ENCODE measurements around the gene NAALADL2. TPM values are rescaled to one million over a fixed set of nuclear protein-coding genes. Genes with fewer than 3 reads are reported as not detected.

NAALADL2 gene
- total RNA-seq, 6 donors from 2014 or later = 4.4 to 12.6 (median 6.3) TPM

DNA sequence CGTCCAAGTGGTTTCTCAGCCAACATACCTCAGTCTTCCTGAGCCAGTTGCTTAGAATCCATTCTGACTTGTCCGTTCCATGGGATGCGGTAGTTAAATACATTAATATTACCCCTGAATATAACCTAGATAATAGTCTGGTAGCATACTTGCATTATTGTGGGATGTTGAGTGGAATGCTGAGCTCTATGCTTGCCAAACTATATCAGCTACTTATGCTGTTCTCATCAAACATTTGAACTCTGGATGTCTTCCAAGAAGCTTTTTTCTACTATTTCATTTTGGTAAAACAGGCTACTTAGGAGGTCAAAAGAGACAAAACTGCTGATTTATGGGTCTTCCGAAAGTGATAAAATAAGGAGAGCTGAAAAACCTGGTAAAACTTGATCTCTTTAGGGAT lies 429.5 kb downstream of the NAALADL2 start:
- no peaks in the 10 kb centered on the region for H3K9me3 ChIP-seq
- H3K27ac ChIP-seq = no peak overlapping the region
- H3K4me3 ChIP-seq = no peak overlapping the region
- no peaks in the 10 kb centered on the region for H3K36me3 ChIP-seq
- TF ChIP-seq POLR2AphosphoS5 (IDR thresholded peaks at IDR 0.05) (no peak), EP300 (IDR thresholded peaks at IDR 0.05) (no peak), POLR2A (IDR thresholded peaks at IDR 0.05) (no peak), CTCF (IDR thresholded peaks at IDR 0.05) (no peak)
- ATAC-seq (ENCODE audit: low FRiP score in 2 of 2) (no peak), DNase-seq (no peak)
- H3K27me3 ChIP-seq = no peaks in the 10 kb centered on the region
- 71 to 82% methylated on average over 4 of the region's 4 CpGs for WGBS, 2 donors
- no peaks in the 10 kb centered on the region for H3K4me1 ChIP-seq

GRCh38 chr3:175294793-175295192 lies 435.7 kb downstream of the NAALADL2 start:
- TF ChIP-seq EP300 (IDR thresholded peaks at IDR 0.05) = no peak
- TF ChIP-seq POLR2AphosphoS5 (IDR thresholded peaks at IDR 0.05) = no peak
- no peak for TF ChIP-seq CTCF (IDR thresholded peaks at IDR 0.05)
- no peak for TF ChIP-seq POLR2A (IDR thresholded peaks at IDR 0.05)
- no peak for ATAC-seq (ENCODE audit: low FRiP score in 2 of 2)
- no peaks in the 10 kb centered on the region for H3K36me3 ChIP-seq
- H3K27me3 ChIP-seq = no peaks in the 10 kb centered on the region
- H3K9me3 ChIP-seq = no peaks in the 10 kb centered on the region
- no peak overlapping the region for H3K27ac ChIP-seq
- no peak overlapping the region for H3K4me3 ChIP-seq
- DNase-seq = no peak
- WGBS, 2 donors = 70% methylated on average over 2 of the region's 2 CpGs
- no peaks in the 10 kb centered on the region for H3K4me1 ChIP-seq

- no peak overlapping the region for H3K27ac ChIP-seq
- H3K27me3 ChIP-seq = no peaks in the 10 kb centered on the region
- ATAC-seq (ENCODE audit: low FRiP score in 2 of 2) = no peak
- DNase-seq = no peak
- H3K4me1 ChIP-seq = no peaks in the 10 kb centered on the region
- H3K9me3 ChIP-seq = no peaks in the 10 kb centered on the region
- 51% methylated on average over 4 of the region's 4 CpGs for WGBS, 2 donors
- H3K36me3 ChIP-seq = no peaks in the 10 kb centered on the region
- TF ChIP-seq POLR2AphosphoS5 (IDR thresholded peaks at IDR 0.05) (no peak), EP300 (IDR thresholded peaks at IDR 0.05) (no peak), CTCF (IDR thresholded peaks at IDR 0.05) (no peak), POLR2A (IDR thresholded peaks at IDR 0.05) (no peak)
- H3K4me3 ChIP-seq = no peak overlapping the region
Observed at GRCh38 chr3:175295248-175296130, 436.4 kb downstream of the NAALADL2 start.

DNA sequence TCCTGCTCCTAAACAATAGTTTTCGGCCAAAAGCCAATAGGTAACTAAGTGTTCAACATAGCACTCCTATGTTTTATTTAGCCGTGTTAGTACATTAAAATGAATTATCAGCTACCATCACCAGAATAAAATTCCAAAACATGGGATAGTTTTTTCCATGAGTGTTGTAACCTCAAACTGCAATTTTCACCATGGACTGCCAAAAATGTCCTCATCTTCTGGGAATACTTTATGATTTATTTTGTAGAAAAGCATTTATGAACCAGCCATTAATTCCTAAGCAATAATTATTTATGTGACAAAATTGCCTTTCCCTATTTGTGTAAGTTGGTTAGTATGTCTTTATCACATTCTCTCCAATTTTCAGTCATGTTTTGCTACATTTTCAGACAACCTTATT lies 438.1 kb downstream of the NAALADL2 start:
- DNase-seq (no peak), ATAC-seq (ENCODE audit: low FRiP score in 2 of 2) (no peak)
- H3K4me3 ChIP-seq = no peak overlapping the region
- no peaks in the 10 kb centered on the region for H3K9me3 ChIP-seq
- no peaks in the 10 kb centered on the region for H3K27me3 ChIP-seq
- WGBS, 2 donors = 92 to 94% methylated on average over 2 of the region's 2 CpGs
- no peaks in the 10 kb centered on the region for H3K4me1 ChIP-seq
- no peaks in the 10 kb centered on the region for H3K36me3 ChIP-seq
- TF ChIP-seq EP300 (IDR thresholded peaks at IDR 0.05) = no peak
- TF ChIP-seq CTCF (IDR thresholded peaks at IDR 0.05) = no peak
- TF ChIP-seq POLR2AphosphoS5 (IDR thresholded peaks at IDR 0.05) = no peak
- TF ChIP-seq POLR2A (IDR thresholded peaks at IDR 0.05) = no peak
- H3K27ac ChIP-seq = no peak overlapping the region

- Histone ChIP-seq H3K27me3 (no peaks in the 10 kb centered on the region), H3K4me3 (no peak overlapping the region), H3K4me1 (no peaks in the 10 kb centered on the region), H3K36me3 (no peaks in the 10 kb centered on the region), H3K27ac (no peak overlapping the region), H3K9me3 (no peaks in the 10 kb centered on the region)
- 92 to 95% methylated on average over 3 of the region's 3 CpGs for WGBS, 2 donors
- no peak for TF ChIP-seq CTCF (IDR thresholded peaks at IDR 0.05)
- no peak for TF ChIP-seq EP300 (IDR thresholded peaks at IDR 0.05)
- TF ChIP-seq POLR2AphosphoS5 (IDR thresholded peaks at IDR 0.05) = no peak
- no peak for TF ChIP-seq POLR2A (IDR thresholded peaks at IDR 0.05)
- ATAC-seq (ENCODE audit: low FRiP score in 2 of 2) = no peak
- no peak for DNase-seq
Observed at GRCh38 chr3:175301741-175302140, 442.6 kb downstream of the NAALADL2 start.

Data from upper lobe of left lung (tissue), 6 donors.